SK-N-SH (cell line): ENCODE results near the gene NMT2. TPM values are rescaled to one million over a fixed set of nuclear protein-coding genes. Genes with fewer than 3 reads are reported as not detected.

Experiments used
- CTCF ChIA-PET: fragments of 300-600, 350-600 bp; formaldehyde crosslinking; extraction: SDS; loops from one replicate; lab custom pipeline; 2021; lab: Yijun Ruan, JAX
- POLR2A ChIA-PET: fragments of 350-600 bp; sonication (Branson Sonifier 250); formaldehyde crosslinking; extraction: SDS; loops from one replicate; lab custom pipeline; 2020; ENCODE audit warnings: antibody characterized with exemption, inconsistent platforms; lab: Yijun Ruan, JAX
- DNase-seq: peaks from one replicate; pipeline ENCODE4 v3.0.0; 2012
- H2AFZ ChIP-seq: fragments of 200-600 bp; sonication (generic); 2 replicates; pipeline ENCODE4 v1.8.1; 2016; ENCODE audit warnings: antibody characterized with exemption, mild to moderate bottlenecking, low read depth
- H3F3A ChIP-seq: fragments of 200-600 bp; sonication (generic); replicated peaks from 2 replicates; pipeline ENCODE3; 2016; ENCODE audit warnings: antibody characterized with exemption, mild to moderate bottlenecking; ENCODE audit not compliant: insufficient read depth
- H3K27ac ChIP-seq, 2 experiments: fragments of 200-500 bp in 1 of 2; fragments of 200-600 bp in 1 of 2; sonication (Bioruptor generic) in 1 of 2; sonication (generic), shearing (Covaris generic) in 1 of 2; 2 replicates each; pipeline versions ENCODE4 v1.5.1 to v1.6.1; 2014 to 2016; ENCODE audit warnings: low read depth in 2 of 2, inconsistent platforms in 1 of 2, low read length in 1 of 2, mild to moderate bottlenecking in 1 of 2, mixed read lengths in 1 of 2
- H3K27me3 ChIP-seq: fragments of 200-600 bp; sonication (generic), shearing (Covaris generic); 2 replicates; pipeline ENCODE4 v1.6.1; 2016; ENCODE audit warnings: mixed run types; ENCODE audit not compliant: insufficient read depth
- H3K36me3 ChIP-seq, 2 experiments: fragments of 200-500 bp in 1 of 2; fragments of 200-600 bp in 1 of 2; sonication (Bioruptor generic) in 1 of 2; sonication (generic) in 1 of 2; replicated peaks in 1 of 2; 2 replicates each; pipeline versions ENCODE3 to v1.5.1; 2014 to 2016; ENCODE audit warnings: low read length in 1 of 2, mild to moderate bottlenecking in 1 of 2; ENCODE audit not compliant: insufficient read depth in 2 of 2, control insufficient read depth in 1 of 2
- H3K4me1 ChIP-seq, 2 experiments: fragments of 200-500 bp in 1 of 2; fragments of 200-600 bp in 1 of 2; sonication (Bioruptor generic) in 1 of 2; sonication (generic), shearing (Covaris generic) in 1 of 2; 2 replicates each; pipeline versions ENCODE4 v1.5.1 to v1.6.1; 2014 to 2016; ENCODE audit warnings: low read depth in 1 of 2, low read length in 1 of 2, mixed run types in 1 of 2; ENCODE audit not compliant: insufficient read depth in 2 of 2, control insufficient read depth in 1 of 2
- H3K4me2 ChIP-seq: fragments of 200-600 bp; sonication (generic), shearing (Covaris generic); 2 replicates; pipeline ENCODE4 v1.6.1; 2017; ENCODE audit warnings: mixed run types
- H3K4me3 ChIP-seq, 2 experiments: fragments of 200-500 bp in 1 of 2; fragments of 200-600 bp in 1 of 2; sonication (Bioruptor generic) in 1 of 2; sonication (generic), shearing (Covaris generic) in 1 of 2; 2 replicates each; pipeline versions ENCODE4 v1.5.1 to v1.8.1; 2014 to 2016; ENCODE audit warnings: low read depth in 2 of 2, inconsistent platforms in 1 of 2, low read length in 1 of 2, mild to moderate bottlenecking in 1 of 2, mixed read lengths in 1 of 2, moderate library complexity in 1 of 2
- H3K79me2 ChIP-seq: fragments of 200-600 bp; sonication (generic); 2 replicates; pipeline ENCODE4 v1.8.1; 2017; ENCODE audit warnings: mild to moderate bottlenecking; ENCODE audit not compliant: insufficient read depth
- H3K9ac ChIP-seq: fragments of 200-600 bp; sonication (generic); 2 replicates; pipeline ENCODE4 v1.6.1; 2017; ENCODE audit warnings: mixed run types
- H3K9me2 ChIP-seq: fragments of 200-600 bp; sonication (generic); 2 replicates; pipeline ENCODE4 v1.6.1; 2017; ENCODE audit warnings: mixed run types
- H3K9me3 ChIP-seq: fragments of 200-600 bp; sonication (generic); 2 replicates; pipeline ENCODE4 v1.6.1; 2017; ENCODE audit warnings: mixed run types, mild to moderate bottlenecking, moderate library complexity
- H4K20me1 ChIP-seq: fragments of 200-600 bp; sonication (generic); 2 replicates; pipeline ENCODE4 v1.6.1; 2017; ENCODE audit warnings: mild to moderate bottlenecking, mixed run types; ENCODE audit not compliant: insufficient read depth
- ELF1 ChIP-seq: IDR thresholded peaks from 2 replicates; pipeline ENCODE4 v1.4.0; 2012
- EP300 ChIP-seq, 2 experiments: IDR thresholded peaks; 2 replicates each; pipeline versions ENCODE4 v1.4.0 to v1.6.1; 2012; ENCODE audit warnings: borderline replicate concordance in 1 of 2, low read depth in 1 of 2, low read length in 1 of 2
- EZH2phosphoT487 ChIP-seq: fragments of 200-600 bp; sonication (generic); IDR thresholded peaks from 2 replicates; pipeline ENCODE4 v1.6.1; 2017; ENCODE audit warnings: low read depth, mixed run types, mild to moderate bottlenecking, antibody characterized with exemption, moderate library complexity, borderline replicate concordance
- FOXM1 ChIP-seq: IDR thresholded peaks from 2 replicates; pipeline ENCODE4 v1.4.0; 2012; ENCODE audit warnings: low read depth, mild to moderate bottlenecking
- JUND ChIP-seq: IDR thresholded peaks from 2 replicates; pipeline ENCODE4 v1.4.0; 2012
- MAX ChIP-seq: IDR thresholded peaks from 2 replicates; pipeline ENCODE4 v1.4.0; 2012; ENCODE audit warnings: low read depth
- MEF2A ChIP-seq: IDR thresholded peaks from 2 replicates; pipeline ENCODE4 v1.4.0; 2012; ENCODE audit warnings: low read depth, borderline replicate concordance
- MXI1 ChIP-seq: IDR thresholded peaks from 2 replicates; pipeline ENCODE4 v1.6.1; 2012; ENCODE audit warnings: mild to moderate bottlenecking, low read depth, low read length, improper control_type of control experiment
- PBX3 ChIP-seq: IDR thresholded peaks from 2 replicates; pipeline ENCODE4; 2012
- POLR2AphosphoS5 ChIP-seq: IDR thresholded peaks from 2 replicates; pipeline ENCODE4 v1.6.1; 2012; ENCODE audit warnings: low read depth, low read length
- RAD21 ChIP-seq: IDR thresholded peaks from 2 replicates; pipeline ENCODE4 v1.6.1; 2012; ENCODE audit warnings: mild to moderate bottlenecking, low read length
- REST ChIP-seq: IDR thresholded peaks from 2 replicates; pipeline ENCODE4 v1.6.1; 2012; ENCODE audit warnings: mild to moderate bottlenecking, low read depth, low read length, moderate library complexity
- RXRA ChIP-seq: IDR thresholded peaks from 2 replicates; pipeline ENCODE4 v1.4.0; 2012; ENCODE audit warnings: low read depth, mild to moderate bottlenecking, borderline replicate concordance
- SMC3 ChIP-seq: IDR thresholded peaks from 2 replicates; pipeline ENCODE4 v1.6.1; 2012; ENCODE audit warnings: low read depth, low read length, improper control_type of control experiment
- TCF12 ChIP-seq: IDR thresholded peaks from 2 replicates; pipeline ENCODE4 v1.4.0; 2012
- TEAD4 ChIP-seq: IDR thresholded peaks from 2 replicates; pipeline ENCODE4 v1.4.0; 2012; ENCODE audit warnings: mild to moderate bottlenecking, borderline replicate concordance; ENCODE audit not compliant: insufficient read depth
- YY1 ChIP-seq: IDR thresholded peaks from 2 replicates; pipeline ENCODE4 v1.4.0; 2012; ENCODE audit warnings: low read depth, mild to moderate bottlenecking
- WGBS: methylation state at CpG from one replicate; pipeline ENCODE4 v1.1.6; 2017; ENCODE audit warnings: low lambda C conversion rate; 5-methylcytosine and 5-hydroxymethylcytosine counted together
- polyA plus RNA-seq, 3 experiments: library from polyadenylated mRNA; depleted of rRNA; stranded (reverse); fragments of >200 nt; gene quantifications; 2 replicates each; pipeline ENCODE4 v1.2.3, GENCODE V29; 2012
- TF ChIP-seq, protein P1 (sequence below): fragments of 150-350 bp; IDR thresholded peaks from 2 replicates; pipeline ENCODE4 v1.6.1; 2017; ENCODE audit warnings: antibody characterized with exemption, low read length, low read depth, borderline replicate concordance

The NMT2 gene
- polyA plus RNA-seq, 1 of the 3 experiments (the other 2 are of a cell fraction): 25.9 TPM

- H3K9ac ChIP-seq: no peak overlapping the region
- H3K4me2 ChIP-seq: no peak overlapping the region
- no peaks in the 10 kb centered on the region for H3K9me2 ChIP-seq
- H4K20me1 ChIP-seq: no peaks in the 10 kb centered on the region
- DNase-seq: no peak
- H3K27me3 ChIP-seq: no peaks in the 10 kb centered on the region
- peaks cover 19% of the 10 kb centered on the region for H3F3A ChIP-seq
- ChIA-PET CTCF (interaction anchor here (0.6 to 1.6 kb wide), 2 partner anchors 10 to 225 kb away, joined by 3 read pairs; no protein-coding TSS in a partner anchor), POLR2A (no interaction called here)
- H3K9me3 ChIP-seq: no peaks in the 10 kb centered on the region
- peaks cover 0 to 28% of the 10 kb centered on the region in 2 experiments; a peak in 3 of 4 replicates for H3K4me1 ChIP-seq
- 95% methylated on average over 12 of the region's 12 CpGs for WGBS
- no peaks in the 10 kb centered on the region for H3K79me2 ChIP-seq
- H3K27ac ChIP-seq: no peak overlapping the region
- no peak overlapping the region for H2AFZ ChIP-seq
- no peak overlapping the region for H3K4me3 ChIP-seq
- TF ChIP-seq POLR2AphosphoS5 (no peak), FOXM1 (no peak), TEAD4 (no peak), MAX (no peak), EZH2phosphoT487 (no peak), SMC3 (no peak), RXRA (no peak), PBX3 (no peak), MEF2A (no peak), YY1 (no peak)
- TF ChIP-seq, protein P1, sequence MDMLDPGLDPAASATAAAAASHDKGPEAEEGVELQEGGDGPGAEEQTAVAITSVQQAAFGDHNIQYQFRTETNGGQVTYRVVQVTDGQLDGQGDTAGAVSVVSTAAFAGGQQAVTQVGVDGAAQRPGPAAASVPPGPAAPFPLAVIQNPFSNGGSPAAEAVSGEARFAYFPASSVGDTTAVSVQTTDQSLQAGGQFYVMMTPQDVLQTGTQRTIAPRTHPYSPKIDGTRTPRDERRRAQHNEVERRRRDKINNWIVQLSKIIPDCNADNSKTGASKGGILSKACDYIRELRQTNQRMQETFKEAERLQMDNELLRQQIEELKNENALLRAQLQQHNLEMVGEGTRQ: no peak
- no peaks in the 10 kb centered on the region for H3K36me3 ChIP-seq
These were observed 27.7 kb upstream of the NMT2 start for GRCh38 chr10:15196021-15196834.

GRCh38 chr10:15189133-15189885 lies 20.8 kb upstream of the NMT2 start:
- H3K79me2 ChIP-seq: no peaks in the 10 kb centered on the region
- H4K20me1 ChIP-seq: no peaks in the 10 kb centered on the region
- H3K4me3 ChIP-seq: no peak overlapping the region
- CTCF ChIA-PET: interaction anchor here (1.9 kb wide), 1 partner anchor 11 kb away, joined by 4 read pairs; no protein-coding TSS in a partner anchor
- 93% methylated on average over 11 of the region's 11 CpGs for WGBS
- H3K9me2 ChIP-seq: no peaks in the 10 kb centered on the region
- H3K9ac ChIP-seq: no peak overlapping the region
- DNase-seq: no peak
- H3K9me3 ChIP-seq: no peaks in the 10 kb centered on the region
- no peaks in the 10 kb centered on the region for H3K27me3 ChIP-seq
- POLR2A ChIA-PET: no interaction called here
- H2AFZ ChIP-seq: no peak overlapping the region
- H3K36me3 ChIP-seq: no peaks in the 10 kb centered on the region
- no peak for TF ChIP-seq MXI1
- no peak for TF ChIP-seq RXRA
- no peak for TF ChIP-seq EZH2phosphoT487
- no peak for TF ChIP-seq TEAD4
- no peak for TF ChIP-seq JUND
- no peak for TF ChIP-seq REST
- TF ChIP-seq ELF1: no peak
- TF ChIP-seq EP300 (IDR thresholded peaks at IDR 0.05; ENCODE audit: borderline replicate concordance in 1 of 2, low read depth in 1 of 2, low read length in 1 of 2): no peak
- TF ChIP-seq RAD21: no peak
- no peak for TF ChIP-seq TCF12
- TF ChIP-seq FOXM1: no peak
- TF ChIP-seq POLR2AphosphoS5: no peak
- no peaks in the 10 kb centered on the region for H3K4me1 ChIP-seq
- H3F3A ChIP-seq: no peaks in the 10 kb centered on the region
- no peak overlapping the region for H3K27ac ChIP-seq
- H3K4me2 ChIP-seq: no peak overlapping the region
